ENCODE results near the gene AMIGO2. TPM values are rescaled to one million over a fixed set of nuclear protein-coding genes. Genes with fewer than 3 reads are reported as not detected.

Gene AMIGO2
- total and polyA plus RNA-seq, 9 of the 15 experiments (the other 6 are each of a cell fraction or from before 2014, with no cell fraction given) = 2.0 to 8.3 (median 3.8) TPM

- TF ChIP-seq, protein P1, sequence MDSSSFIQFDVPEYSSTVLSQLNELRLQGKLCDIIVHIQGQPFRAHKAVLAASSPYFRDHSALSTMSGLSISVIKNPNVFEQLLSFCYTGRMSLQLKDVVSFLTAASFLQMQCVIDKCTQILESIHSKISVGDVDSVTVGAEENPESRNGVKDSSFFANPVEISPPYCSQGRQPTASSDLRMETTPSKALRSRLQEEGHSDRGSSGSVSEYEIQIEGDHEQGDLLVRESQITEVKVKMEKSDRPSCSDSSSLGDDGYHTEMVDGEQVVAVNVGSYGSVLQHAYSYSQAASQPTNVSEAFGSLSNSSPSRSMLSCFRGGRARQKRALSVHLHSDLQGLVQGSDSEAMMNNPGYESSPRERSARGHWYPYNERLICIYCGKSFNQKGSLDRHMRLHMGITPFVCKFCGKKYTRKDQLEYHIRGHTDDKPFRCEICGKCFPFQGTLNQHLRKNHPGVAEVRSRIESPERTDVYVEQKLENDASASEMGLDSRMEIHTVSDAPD (CRISPR knock-in tag; IDR thresholded peaks at IDR 0.05) = no peak
- no peak for TF ChIP-seq ZBTB43 (CRISPR knock-in tag; IDR thresholded peaks at IDR 0.05)
- TF ChIP-seq, protein P2, sequence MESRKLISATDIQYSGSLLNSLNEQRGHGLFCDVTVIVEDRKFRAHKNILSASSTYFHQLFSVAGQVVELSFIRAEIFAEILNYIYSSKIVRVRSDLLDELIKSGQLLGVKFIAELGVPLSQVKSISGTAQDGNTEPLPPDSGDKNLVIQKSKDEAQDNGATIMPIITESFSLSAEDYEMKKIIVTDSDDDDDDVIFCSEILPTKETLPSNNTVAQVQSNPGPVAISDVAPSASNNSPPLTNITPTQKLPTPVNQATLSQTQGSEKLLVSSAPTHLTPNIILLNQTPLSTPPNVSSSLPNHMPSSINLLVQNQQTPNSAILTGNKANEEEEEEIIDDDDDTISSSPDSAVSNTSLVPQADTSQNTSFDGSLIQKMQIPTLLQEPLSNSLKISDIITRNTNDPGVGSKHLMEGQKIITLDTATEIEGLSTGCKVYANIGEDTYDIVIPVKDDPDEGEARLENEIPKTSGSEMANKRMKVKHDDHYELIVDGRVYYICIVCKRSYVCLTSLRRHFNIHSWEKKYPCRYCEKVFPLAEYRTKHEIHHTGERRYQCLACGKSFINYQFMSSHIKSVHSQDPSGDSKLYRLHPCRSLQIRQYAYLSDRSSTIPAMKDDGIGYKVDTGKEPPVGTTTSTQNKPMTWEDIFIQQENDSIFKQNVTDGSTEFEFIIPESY (CRISPR knock-in tag; IDR thresholded peaks at IDR 0.05) = no peak
- no peak for TF ChIP-seq ATF6 (CRISPR knock-in tag; IDR thresholded peaks at IDR 0.05)
These were observed 14.2 kb downstream of the AMIGO2 start (continued) for GRCh38 chr12:47065546-47065945.
